ENCODE measurements around the gene FUT4. TPM values are rescaled to one million over a fixed set of nuclear protein-coding genes. Genes with fewer than 3 reads are reported as not detected.

Gene FUT4
- total RNA-seq, 1 donor from 2014 or later = 1.4 TPM

DNA sequence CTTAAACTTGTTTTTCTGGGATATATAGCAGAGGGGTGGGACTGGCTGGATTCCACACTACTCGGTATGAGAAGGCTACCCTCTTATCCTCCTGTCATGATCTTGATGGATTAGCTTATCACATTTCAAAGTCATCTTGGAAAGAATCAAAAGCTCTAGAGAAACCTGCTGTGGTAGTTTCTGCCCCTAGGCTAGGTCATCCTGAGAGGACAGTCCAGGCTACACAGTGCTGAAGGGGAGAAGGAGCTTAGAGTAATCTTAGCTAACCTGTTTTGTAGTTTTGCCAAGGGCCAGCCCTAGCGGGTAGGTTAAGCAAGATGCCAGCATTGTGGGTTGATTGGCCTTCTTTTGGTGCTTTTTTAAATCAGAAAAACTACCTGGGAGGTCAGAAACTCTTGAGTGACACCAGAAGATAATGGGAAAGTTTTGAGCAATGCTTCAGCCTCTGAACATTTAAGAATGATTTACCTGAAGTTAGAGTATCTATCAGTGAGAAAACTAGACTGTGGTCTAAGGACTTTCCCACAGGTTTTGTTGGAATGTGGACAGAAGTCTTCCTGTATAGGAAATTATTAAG is 44.7 kb downstream of the FUT4 start:
- no peak for ATAC-seq
- no peak for DNase-seq
- intact Hi-C loops (cut with micrococcal nuclease) = no loop called here

DNA sequence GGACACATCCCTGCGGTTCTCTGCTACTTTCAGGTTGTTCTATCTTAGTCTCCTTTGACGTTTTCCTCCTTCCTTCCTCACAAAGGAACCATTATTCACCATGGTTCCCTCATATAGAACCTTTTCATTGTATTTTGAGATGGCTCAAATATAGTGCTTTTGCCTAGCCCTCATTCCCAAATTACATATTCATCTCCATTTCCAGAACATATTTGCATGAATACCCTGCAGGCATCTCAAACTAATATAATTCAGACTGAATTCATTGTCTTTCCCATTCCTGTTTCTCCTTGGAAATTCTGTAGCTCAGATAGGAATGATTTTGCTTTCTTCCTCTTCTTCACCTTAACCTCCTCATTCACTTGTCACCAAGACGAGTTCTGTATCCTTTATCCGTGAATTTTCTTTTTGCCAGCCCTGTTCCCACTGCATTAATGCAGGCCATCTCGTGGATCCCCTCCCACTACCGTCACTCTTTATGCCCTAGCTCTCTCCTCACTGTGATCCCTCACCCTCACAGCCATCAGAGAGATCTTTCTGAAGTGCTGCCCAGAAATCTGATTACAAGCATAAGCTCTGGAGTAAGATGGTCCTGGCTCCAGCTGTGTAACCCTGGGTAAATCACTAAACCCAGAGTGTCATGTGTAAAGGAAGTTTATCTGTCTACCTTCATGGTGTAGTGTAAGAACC is 46.8 kb downstream of the FUT4 start:
- intact Hi-C loops (cut with micrococcal nuclease) = no loop called here
- ATAC-seq (no peak), DNase-seq (no peak)

DNA sequence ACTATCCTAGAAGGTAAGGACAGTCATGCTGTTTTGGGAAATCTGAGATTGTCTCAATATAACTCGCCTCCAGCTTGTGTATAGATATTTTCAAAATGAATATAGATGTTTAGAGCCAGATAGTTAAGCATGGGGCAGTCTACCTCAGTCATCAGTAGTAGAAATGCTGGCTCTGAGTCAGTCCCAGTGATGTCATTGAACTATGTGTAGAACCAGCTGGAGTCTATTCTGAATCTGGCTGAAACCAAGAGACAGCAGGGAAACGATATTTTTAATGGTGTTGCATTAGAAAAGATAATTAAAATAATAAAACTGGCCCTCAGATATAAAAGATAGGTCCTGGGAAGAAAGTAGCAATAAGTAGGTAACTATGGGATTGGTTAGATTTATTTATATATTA is 49.3 kb downstream of the FUT4 start:
- ATAC-seq (no peak), DNase-seq (no peak)
- intact Hi-C loops (cut with micrococcal nuclease) = no loop called here

DNA sequence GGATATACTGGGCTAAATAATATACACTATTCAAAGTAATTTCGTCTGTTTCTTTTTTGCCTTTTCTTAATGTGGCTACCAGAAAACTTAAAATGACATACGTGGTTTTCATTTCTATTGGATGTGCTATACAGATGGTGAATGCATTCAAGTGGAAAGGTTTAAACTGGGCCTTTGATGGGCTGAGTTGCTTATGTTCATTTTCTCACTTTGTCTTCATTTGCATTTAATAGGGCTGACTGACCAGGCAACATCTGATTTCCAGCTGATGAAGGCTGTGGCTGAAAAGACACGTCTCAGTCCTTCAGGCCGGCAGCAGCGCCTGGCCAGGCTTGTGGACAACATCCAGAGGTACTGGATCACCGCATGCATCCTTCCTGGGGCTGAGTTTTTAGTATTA is 51.4 kb downstream of the FUT4 start:
- ATAC-seq = no peak
- intact Hi-C loops (cut with micrococcal nuclease) = no loop called here
- DNase-seq = no peak

DNA sequence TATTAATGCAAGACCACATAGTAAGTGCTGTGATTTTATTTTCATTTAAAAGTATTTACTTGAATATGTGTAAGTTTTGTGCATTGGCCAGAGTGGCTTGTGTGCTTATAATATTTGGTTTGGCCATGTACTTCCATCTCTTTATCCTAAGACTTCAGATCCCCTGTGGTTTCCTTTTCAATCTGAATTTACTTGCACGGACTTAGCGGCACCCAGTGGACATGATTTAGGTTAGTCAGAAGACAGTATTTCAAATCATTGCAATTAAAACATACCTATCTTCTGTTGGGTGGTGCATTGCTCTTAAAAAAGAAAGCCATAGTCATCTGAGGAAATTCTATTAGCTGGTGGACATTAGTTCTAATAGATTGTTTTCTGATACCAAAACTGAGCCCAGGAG is 54.2 kb downstream of the FUT4 start:
- ATAC-seq (no peak), DNase-seq (no peak)
- intact Hi-C loops (cut with micrococcal nuclease) = no loop called here

Other genes starting within 250 kb of the FUT4 start
- not detected for gene IZUMO1R, start 239.3 kb upstream of the FUT4 start, total RNA-seq
- gene GPR83, start 142.5 kb upstream of the FUT4 start, total RNA-seq = 0.17 TPM
- 7.4 TPM for gene MRE11, start 50.1 kb upstream of the FUT4 start, total RNA-seq
- gene ANKRD49, start 49.9 kb upstream of the FUT4 start, total RNA-seq = 6.0 TPM
- not detected for gene C11orf97, start 31.5 kb upstream of the FUT4 start, total RNA-seq
- gene PIWIL4, start 23.4 kb downstream of the FUT4 start, total RNA-seq = 0.92 TPM
- gene AMOTL1, start 224.4 kb downstream of the FUT4 start, total RNA-seq = 46.3 TPM